Ascending aorta (tissue), 2 donors: Measurements from ENCODE around the gene LILRB2. TPM values are rescaled to one million over a fixed set of nuclear protein-coding genes. Genes with fewer than 3 reads are reported as not detected.

Source experiments
- DNase-seq, 2 donors: peaks; one replicate each; pipeline ENCODE4 v3.0.0-alpha.2; 2019; ENCODE audit warnings: low spot score in 2 of 2
- H3K27ac ChIP-seq, 2 donors: fragments of 200-600 bp; sonication (generic); one replicate each; pipeline ENCODE4 v1.5.1; 2016 to 2017; ENCODE audit warnings: mild to moderate bottlenecking in 1 of 2
- H3K27me3 ChIP-seq: fragments of 200-600 bp; sonication (generic); one replicate; pipeline ENCODE4 v1.5.1; 2017
- H3K36me3 ChIP-seq, 2 donors: fragments of 200-600 bp; sonication (generic); one replicate each; pipeline ENCODE4 v1.5.1; 2016
- H3K4me1 ChIP-seq, 2 donors: fragments of 200-600 bp; sonication (generic); one replicate each; pipeline ENCODE4 v1.5.1; 2016 to 2017; ENCODE audit warnings: mild to moderate bottlenecking in 1 of 2
- H3K4me3 ChIP-seq, 2 donors: fragments of 200-600 bp; sonication (generic); one replicate each; pipeline ENCODE4 v1.5.1; 2016 to 2017; ENCODE audit warnings: mild to moderate bottlenecking in 1 of 2
- H3K9me3 ChIP-seq, 2 donors: fragments of 200-600 bp; sonication (generic); one replicate each; pipeline ENCODE4 v1.5.1; 2016
- CTCF ChIP-seq, 3 experiments: fragments of 200-600 bp in 2 of 3; fragments of 450-650 bp in 1 of 3; sonication (generic) in 2 of 3; IDR thresholded peaks; one replicate each; pipeline ENCODE4 v1.5.1; 2016 to 2019; ENCODE audit warnings: antibody characterized with exemption in 3 of 3, mild to moderate bottlenecking in 1 of 3, moderate library complexity in 1 of 3
- intact Hi-C: fragments of 100-400 bp; cut with DNase I; formaldehyde crosslinking; loops from one replicate; pipeline ENCODE4 v1.15.1; 2023
- total RNA-seq: library from RNA; depleted of rRNA; stranded (reverse); fragments of >200 nt; gene quantifications from one replicate; pipeline ENCODE4 v1.1.0, GENCODE V29; 2016

LILRB2 gene
- total RNA-seq, 1 donor from 2014 or later, result 0.11 TPM

GRCh38 chr19:54310543-54310942 is 29.6 kb upstream of the LILRB2 start:
- H3K27me3 ChIP-seq, result no peaks in the 10 kb centered on the region
- no peak overlapping the region for H3K27ac ChIP-seq
- intact Hi-C loops, result no loop called here
- H3K4me1 ChIP-seq, result no peaks in the 10 kb centered on the region
- H3K4me3 ChIP-seq, result no peak overlapping the region
- DNase-seq, result no peak
- H3K36me3 ChIP-seq, result no peaks in the 10 kb centered on the region
- no peaks in the 10 kb centered on the region for H3K9me3 ChIP-seq
- no peak for TF ChIP-seq CTCF (IDR thresholded peaks at IDR 0.05)

DNA sequence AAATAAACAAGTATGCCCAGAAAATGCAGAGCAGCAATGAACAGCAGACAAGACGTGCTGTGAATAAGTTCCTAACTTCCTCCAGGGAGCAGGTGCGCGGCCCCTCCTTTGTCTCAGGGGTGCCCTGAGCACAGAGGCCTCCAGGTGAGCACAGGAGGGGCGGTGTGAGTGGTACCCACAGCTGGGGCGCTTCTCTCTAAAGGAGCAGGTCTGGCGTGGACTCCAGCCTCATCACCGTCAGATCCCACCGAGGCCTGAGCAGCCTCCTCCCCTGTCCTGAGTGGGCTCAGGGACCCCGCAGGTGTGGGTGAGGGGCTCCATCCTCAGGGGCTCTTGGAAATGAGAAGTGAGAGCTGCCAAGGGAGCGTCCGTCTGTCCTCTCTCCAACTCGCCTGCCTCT is 28.9 kb upstream of the LILRB2 start:
- Histone ChIP-seq H3K27me3 (no peaks in the 10 kb centered on the region), H3K36me3 (no peaks in the 10 kb centered on the region), H3K4me1 (no peaks in the 10 kb centered on the region), H3K4me3 (no peak overlapping the region), H3K9me3 (no peaks in the 10 kb centered on the region), H3K27ac (no peak overlapping the region)
- no peak for TF ChIP-seq CTCF (IDR thresholded peaks at IDR 0.05)
- intact Hi-C loops, result no loop called here
- no peak for DNase-seq

- Histone ChIP-seq H3K4me3 (no peak overlapping the region), H3K36me3 (no peaks in the 10 kb centered on the region), H3K27ac (no peak overlapping the region), H3K27me3 (no peaks in the 10 kb centered on the region), H3K9me3 (no peaks in the 10 kb centered on the region), H3K4me1 (no peaks in the 10 kb centered on the region)
- intact Hi-C loops, result no loop called here
- TF ChIP-seq CTCF (IDR thresholded peaks at IDR 0.05), result no peak
- no peak for DNase-seq
These were observed 26.6 kb upstream of the LILRB2 start for GRCh38 chr19:54307389-54308020.

DNA sequence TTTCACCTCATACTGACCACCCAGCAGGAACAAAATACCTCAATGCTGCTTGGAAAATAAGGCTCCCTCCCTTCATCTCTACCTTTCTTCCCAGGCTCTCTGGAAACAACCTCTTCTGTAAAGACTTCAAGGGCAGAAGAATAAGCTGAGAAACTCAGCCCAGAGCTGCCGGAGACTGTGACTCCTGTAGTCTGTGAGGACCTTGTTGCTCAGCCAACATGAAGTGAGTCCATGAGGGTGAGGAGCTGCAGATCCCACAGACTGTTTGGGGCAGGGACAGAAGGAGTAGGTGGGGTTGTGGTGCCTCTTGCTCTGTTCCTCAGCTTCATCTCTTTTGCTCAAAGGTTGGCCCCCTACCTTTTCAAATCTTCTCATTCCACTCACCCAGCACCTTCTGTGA is 24.2 kb upstream of the LILRB2 start:
- TF ChIP-seq CTCF (IDR thresholded peaks at IDR 0.05), result no peak
- no peaks in the 10 kb centered on the region for H3K27me3 ChIP-seq
- no peaks in the 10 kb centered on the region for H3K4me1 ChIP-seq
- H3K4me3 ChIP-seq, result no peak overlapping the region
- H3K27ac ChIP-seq, result no peak overlapping the region
- H3K9me3 ChIP-seq, result no peaks in the 10 kb centered on the region
- no peaks in the 10 kb centered on the region for H3K36me3 ChIP-seq
- intact Hi-C loops, result no loop called here
- DNase-seq, result no peak

- no peak overlapping the region for H3K4me3 ChIP-seq
- H3K9me3 ChIP-seq, result no peaks in the 10 kb centered on the region
- no peak overlapping the region for H3K27ac ChIP-seq
- TF ChIP-seq CTCF (IDR thresholded peaks at IDR 0.05), result no peak
- intact Hi-C loops, result no loop called here
- no peaks in the 10 kb centered on the region for H3K27me3 ChIP-seq
- H3K36me3 ChIP-seq, result no peaks in the 10 kb centered on the region
- H3K4me1 ChIP-seq, result no peaks in the 10 kb centered on the region
- no peak for DNase-seq
These were observed 21.3 kb upstream of the LILRB2 start for GRCh38 chr19:54302257-54302656.

GRCh38 chr19:54299515-54299914 is 18.6 kb upstream of the LILRB2 start:
- no peak for DNase-seq
- Histone ChIP-seq H3K4me1 (no peaks in the 10 kb centered on the region), H3K27me3 (no peaks in the 10 kb centered on the region), H3K36me3 (no peaks in the 10 kb centered on the region), H3K4me3 (no peak overlapping the region), H3K9me3 (no peaks in the 10 kb centered on the region), H3K27ac (no peak overlapping the region)
- no peak for TF ChIP-seq CTCF (IDR thresholded peaks at IDR 0.05)
- intact Hi-C loops, result no loop called here
